Activated naive CD4-positive, alpha-beta T cell treated with anti-CD3 and anti-CD28 coated beads, Interleukin-2, amount 50 U/mL, for 16 hours (primary cell): ENCODE results near the gene MZT2A.
"Not testable (repeated sequence)": the region's sequence is repeated elsewhere in the genome, so short reads cannot be mapped to it uniquely, and the experiment has no call there.

ENCODE experiments used
- DNase-seq: peaks from one replicate; pipeline ENCODE4 v3.0.0-alpha.2; 2020

The MZT2A gene

DNA sequence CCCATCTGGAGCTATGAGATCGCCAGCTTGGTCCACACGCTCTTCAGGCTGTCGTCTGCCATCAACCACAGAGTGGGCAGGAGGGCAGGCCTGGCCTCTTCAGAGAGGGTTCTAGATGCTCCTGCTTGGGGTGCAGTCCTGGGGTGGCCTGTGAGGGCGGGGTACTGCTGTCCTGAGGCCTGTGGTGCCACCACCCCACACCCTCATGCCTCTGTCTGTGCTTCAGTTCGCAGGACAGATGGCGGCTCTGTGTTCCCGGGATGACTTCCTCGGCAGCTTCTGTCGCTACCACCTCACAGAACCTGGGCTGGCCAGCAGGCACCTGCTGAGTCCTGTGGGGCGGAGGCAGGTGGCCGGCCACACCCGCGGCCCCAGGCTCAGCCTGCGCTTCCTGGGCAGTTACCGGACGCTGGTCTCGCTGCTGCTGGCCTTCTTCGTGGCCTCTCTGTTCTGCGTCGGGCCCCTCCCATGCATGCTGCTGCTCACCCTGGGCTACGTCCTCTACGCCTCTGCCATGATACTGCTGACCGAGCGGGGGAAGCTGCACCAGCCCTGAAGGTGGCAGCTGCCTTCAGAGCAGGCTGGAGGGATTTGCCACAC is 27.8 kb upstream of the MZT2A start:
- DNase-seq = not testable (repeated sequence)

DNA sequence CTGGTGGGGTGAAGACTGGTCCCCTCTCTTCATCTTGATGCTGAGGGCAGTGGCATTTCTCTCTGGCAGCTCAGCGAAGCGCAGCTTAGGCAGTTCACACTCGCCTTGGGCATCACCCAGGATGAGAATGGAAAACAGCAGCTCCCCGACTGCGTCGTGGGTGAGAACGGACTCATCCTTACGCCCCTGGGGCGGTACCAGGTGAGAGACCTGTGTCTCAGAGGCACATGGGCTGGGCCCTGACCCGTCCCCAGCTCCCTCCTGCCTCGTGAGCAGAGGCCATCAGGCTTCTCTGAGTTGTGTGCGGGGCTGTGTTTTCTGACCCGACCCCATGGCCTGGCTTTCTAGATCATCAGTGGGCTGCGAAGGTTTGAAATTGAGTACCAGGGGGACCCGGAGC is 27.3 kb upstream of the MZT2A start:
- DNase-seq = no peak

DNA sequence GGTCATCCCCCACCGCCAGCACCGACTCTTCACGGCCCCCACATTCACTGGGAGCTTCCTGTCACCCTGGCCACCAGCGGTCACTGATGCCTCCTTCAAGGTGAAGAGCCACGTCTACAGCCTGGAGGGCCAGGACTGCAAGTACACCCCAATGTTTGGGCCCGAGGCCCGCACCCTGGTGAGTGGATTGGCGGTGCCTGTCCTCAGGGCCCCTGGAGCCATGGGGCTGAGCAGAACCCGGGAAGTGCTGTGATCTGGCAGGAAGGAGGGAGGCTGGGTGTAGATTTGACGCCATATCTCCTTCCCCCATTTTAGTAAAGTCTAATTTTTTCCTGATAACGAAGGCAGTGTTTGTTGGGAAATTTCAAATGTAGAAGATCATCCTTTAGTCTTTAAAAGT is 26.3 kb upstream of the MZT2A start:
- DNase-seq = not testable (repeated sequence)

DNA sequence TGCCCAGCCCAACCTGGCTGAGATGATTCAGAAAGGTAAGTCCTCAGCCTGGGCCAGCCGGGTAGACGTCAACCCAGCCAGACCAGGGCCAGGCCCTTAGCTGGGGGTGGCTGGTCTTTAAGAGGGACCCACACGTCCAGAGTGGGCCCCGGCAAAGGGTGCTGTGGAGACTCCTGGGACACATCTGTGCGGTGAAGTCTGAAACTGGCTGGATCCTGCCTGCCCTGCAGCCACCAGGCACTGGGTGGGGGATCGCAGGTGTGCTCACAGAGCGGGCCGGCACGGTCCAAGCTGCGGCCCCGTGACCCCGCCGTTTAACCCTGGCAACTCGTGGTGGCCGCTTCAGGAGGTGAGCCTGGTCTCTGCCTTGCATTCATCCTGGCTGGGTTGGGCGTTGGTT is 25.7 kb upstream of the MZT2A start:
- not testable (repeated sequence) for DNase-seq

- DNase-seq = no peak
Measured at GRCh38 chr2:131517106-131517831, 25.1 kb upstream of the MZT2A start.

DNA sequence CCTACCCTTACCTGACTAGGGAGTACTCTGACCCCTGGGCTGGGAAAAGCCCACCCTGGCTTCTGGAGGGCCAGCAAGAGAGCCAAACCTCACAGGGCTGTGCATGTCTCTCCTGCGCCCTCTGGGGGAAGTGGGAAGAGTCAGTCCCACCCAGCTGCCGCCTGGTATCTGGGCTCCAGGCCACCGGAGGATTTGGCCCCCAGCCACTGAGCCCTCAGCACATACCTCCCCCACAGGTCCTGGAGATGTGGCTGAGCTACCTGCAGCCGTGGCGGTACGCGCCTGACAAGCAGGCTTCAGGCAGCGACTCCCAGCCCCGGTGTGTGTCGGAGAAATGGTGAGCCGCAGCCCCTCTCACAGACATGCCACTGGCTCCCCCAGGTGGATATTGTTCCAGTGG is 24.4 kb upstream of the MZT2A start:
- not testable (repeated sequence) for DNase-seq

DNA sequence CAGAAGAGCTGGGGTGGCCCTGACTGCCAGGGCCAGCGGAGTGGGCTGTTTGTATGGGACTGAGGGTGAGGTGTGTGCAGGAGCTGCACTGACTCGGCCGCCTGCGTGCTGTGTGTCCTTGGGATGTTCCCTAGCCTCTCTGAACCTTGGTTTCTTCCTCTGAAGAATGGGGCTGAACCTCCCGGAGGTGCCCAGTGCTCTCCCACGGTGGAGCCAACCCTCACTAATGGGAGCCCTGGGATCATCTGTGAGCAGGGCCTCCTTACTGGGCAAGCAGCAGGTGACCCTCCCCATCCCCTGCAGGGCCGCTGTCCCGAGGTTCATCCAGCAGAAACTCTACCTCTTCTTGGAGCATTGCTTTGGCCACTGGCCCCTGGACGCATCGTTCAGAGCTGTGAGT is 23.8 kb upstream of the MZT2A start:
- DNase-seq = no peak

GRCh38 chr2:131515235-131515634 is 23.0 kb upstream of the MZT2A start:
- not testable (repeated sequence) for DNase-seq

- DNase-seq = not testable (repeated sequence)
Measured at GRCh38 chr2:131514408-131515166, 22.4 kb upstream of the MZT2A start.

GRCh38 chr2:131511969-131512870 is 20.0 kb upstream of the MZT2A start:
- not testable (repeated sequence) for DNase-seq

- not testable (repeated sequence) for DNase-seq
Measured at GRCh38 chr2:131511291-131511968, 19.2 kb upstream of the MZT2A start.

GRCh38 chr2:131509615-131510014 is 17.4 kb upstream of the MZT2A start:
- DNase-seq = no peak

- not testable (repeated sequence) for DNase-seq
Measured at GRCh38 chr2:131504082-131504750, 12.0 kb upstream of the MZT2A start.

DNA sequence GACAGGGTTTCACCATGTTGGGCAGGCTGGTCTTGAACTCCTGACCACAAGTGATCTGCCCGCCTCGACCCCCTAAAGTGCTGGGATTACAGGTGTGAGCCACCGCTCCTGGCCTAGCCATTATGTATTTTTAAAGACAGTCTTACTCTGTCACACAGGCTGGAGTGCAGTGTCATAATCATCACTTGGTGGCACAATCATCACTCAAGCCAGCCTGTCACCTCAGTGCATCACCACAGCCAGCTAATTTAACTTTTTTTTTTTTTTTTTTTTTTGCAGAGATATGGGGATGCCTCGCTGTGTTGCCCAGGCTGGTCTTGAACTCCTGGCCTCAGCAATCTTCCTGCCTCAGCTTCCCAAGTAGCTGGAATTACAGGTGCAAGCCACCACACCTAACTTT is 11.4 kb upstream of the MZT2A start:
- not testable (repeated sequence) for DNase-seq

GRCh38 chr2:131498321-131498973 is 6.2 kb upstream of the MZT2A start:
- not testable (repeated sequence) for DNase-seq

DNA sequence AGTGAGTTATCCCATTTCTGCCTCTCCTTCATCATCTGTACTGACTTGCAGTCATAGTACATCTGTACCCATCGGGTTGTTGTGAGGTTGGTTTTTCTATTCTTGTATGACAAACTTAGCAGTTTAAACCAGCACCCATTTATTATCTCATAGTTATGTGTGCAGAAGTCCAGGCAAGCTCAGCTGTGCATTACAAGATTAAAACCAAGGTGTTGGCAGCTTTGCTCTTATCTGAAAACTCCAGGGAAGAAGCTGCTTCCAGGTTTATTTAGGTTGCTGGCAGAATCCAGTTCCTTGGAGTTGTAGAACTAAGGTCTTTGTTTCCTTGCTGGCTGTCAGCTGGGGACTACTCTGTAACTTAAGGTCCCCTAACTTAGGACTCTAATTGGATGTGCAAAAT is 3.3 kb upstream of the MZT2A start:
- DNase-seq = not testable (repeated sequence)

DNA sequence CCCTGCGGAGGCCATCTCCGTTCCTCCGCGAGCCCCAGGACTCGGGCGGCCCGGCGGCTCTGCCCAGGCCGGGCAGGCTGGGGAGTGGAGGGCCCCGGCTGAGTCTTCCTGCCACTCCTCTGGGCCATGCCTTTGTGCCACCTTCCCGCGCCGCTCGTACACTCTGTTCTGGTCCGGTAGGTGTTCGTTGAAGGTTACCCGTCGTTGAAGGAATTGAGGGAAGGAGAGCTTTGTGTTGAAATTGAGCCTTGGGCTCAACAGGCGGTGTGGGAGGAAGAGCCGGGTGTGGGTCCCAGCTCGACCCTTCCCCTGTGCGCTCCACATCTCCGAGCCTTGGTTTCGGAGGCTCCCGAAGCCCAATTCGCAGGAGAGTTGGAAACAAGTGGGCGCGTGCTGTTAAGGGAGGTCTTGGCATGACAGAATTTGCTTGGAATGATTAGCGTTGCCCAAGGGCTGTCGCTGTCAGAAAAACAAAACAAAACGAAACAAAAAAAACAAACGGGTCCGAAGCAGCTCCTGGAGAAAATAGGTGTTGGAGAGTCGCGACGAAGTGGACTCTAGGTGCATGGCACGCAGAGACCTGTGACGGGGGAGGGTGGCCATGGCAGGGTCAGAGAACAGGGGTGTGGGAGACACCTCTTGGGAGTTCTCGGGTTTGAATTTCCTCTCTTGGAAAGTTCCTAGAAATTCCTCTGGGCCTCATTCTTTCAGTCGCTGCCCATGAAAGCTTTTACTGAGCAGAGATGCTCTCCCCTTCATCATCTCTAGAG is 1.2 kb upstream of the MZT2A start:
- DNase-seq = no peak

- peak; percentile 96 for DNase-seq
Measured at GRCh38 chr2:131492418-131493198, 411 bp upstream of the MZT2A start.

- not testable (repeated sequence) for DNase-seq
Measured at GRCh38 chr2:131491469-131491836, 744 bp downstream of the MZT2A start.
